ENCODE data around the gene ZDHHC12. TPM values are rescaled to one million over a fixed set of nuclear protein-coding genes. Genes with fewer than 3 reads are reported as not detected.

The ZDHHC12 gene
- total and polyA plus RNA-seq, 10 of the 15 experiments (the other 5 are each of a cell fraction or from before 2014, with no cell fraction given), result 0.95 to 146 (median 49.9) TPM

GRCh38 chr9:128684065-128684324 is 39.9 kb downstream of the ZDHHC12 start:
- in situ Hi-C loops (cut with MboI) (no loop called here), intact Hi-C loops (cut with micrococcal nuclease; ENCODE audit: unreplicated experiment) (loop anchor here (10.0 kb wide), 1 partner anchor 129 kb away; the partner anchor contains the start of gene SPTAN1)
- peak overlapping the region; percentile 96 for H3K9ac ChIP-seq (ENCODE audit: control insufficient read depth, insufficient read depth, low read length)
- ATAC-seq (peak; percentile 3), FAIRE-seq (no peak), DNase-seq (ENCODE audit: low read depth, low spot score) (no peak)
- no peaks in the 10 kb centered on the region for H3K27me3 ChIP-seq (replicated peaks in 1 of 2; ENCODE audit: control insufficient read depth in 2 of 2, insufficient read depth in 2 of 2, low read length in 1 of 2)
- H3K27ac ChIP-seq (ENCODE audit: control insufficient read depth, insufficient read depth), result peak overlapping the region; percentile 96
- H3K4me2 ChIP-seq (ENCODE audit: control insufficient read depth, insufficient read depth), result peak overlapping the region; percentile 80
- H3K4me1 ChIP-seq (ENCODE audit: control insufficient read depth, insufficient read depth, low read length), result peaks cover 13% of the 10 kb centered on the region; the same call in 1 of the 2 replicates
- H3K4me3 ChIP-seq, result peak overlapping the region; percentile 95
- POLR2A ChIA-PET, result interaction anchor here (0.6 to 2.1 kb wide), 20 partner anchors 8 to 264 kb away, joined by 3 to 33 read pairs (median 4); partner anchors contain the start of genes GLE1 and ZDHHC12
- WGBS (ENCODE audit: insufficient coverage, insufficient replicate concordance, low lambda C conversion rate, missing lambda C conversion rate), result 0% methylated on average over 3 of the region's 3 CpGs
- BruUV-seq (replicated peaks), result TSS peak; percentile 93
- H2AFZ ChIP-seq (ENCODE audit: control insufficient read depth, low read depth, low read length), result 0 out of 2 replicates have a peak overlapping the region, but pooled peaks have one; percentile 2
- SMC1A ChIA-PET (ENCODE audit: uncharacterized antibody, unreplicated experiment), result interaction anchor here (0.9 to 2.9 kb wide), 10 partner anchors 8 to 388 kb away, joined by 3 to 12 read pairs (median 4); partner anchors contain the start of gene SPOUT1
- no peaks in the 10 kb centered on the region for H3K9me3 ChIP-seq (replicated peaks; ENCODE audit: control insufficient read depth, insufficient read depth, low read length)
- RAD21 ChIA-PET (ENCODE audit: unreplicated experiment), result interaction anchor here (0.7 to 1.7 kb wide), 7 partner anchors 9 to 611 kb away, joined by 3 to 6 read pairs (median 4); partner anchors contain the start of genes SPTAN1 and ZDHHC12
- H3K79me2 ChIP-seq (ENCODE audit: control insufficient read depth, insufficient read depth, low read length), result peaks cover 73% of the 10 kb centered on the region
- no peaks in the 10 kb centered on the region for H4K20me1 ChIP-seq (ENCODE audit: control insufficient read depth, insufficient read depth)
- H3K36me3 ChIP-seq (ENCODE audit: control insufficient read depth in 2 of 2, insufficient read depth in 2 of 2, low read length in 1 of 2), result 0 out of 4 replicates have a peak, but pooled peaks cover 0 to 4% of the 10 kb centered on the region in 2 experiments
- CTCF ChIA-PET, result interaction anchor here (1.0 to 1.3 kb wide), 4 partner anchors 11 to 24 kb away, joined by 3 to 4 read pairs (median 4); partner anchors contain the start of gene PKN3
- TF ChIP-seq CHD2 (IDR thresholded peaks at IDR 0.05; ENCODE audit: borderline replicate concordance, low read depth, low read length) (0 out of 2 replicates have a peak, but pooled peaks have one; percentile 9), MLLT1 (IDR thresholded peaks at IDR 0.05) (no peak), HDAC6 (IDR thresholded peaks at IDR 0.05; ENCODE audit: unreplicated experiment) (peak; percentile 24), CBFB (IDR thresholded peaks at IDR 0.05; ENCODE audit: low read depth) (peak; percentile 69), TARDBP (IDR thresholded peaks at IDR 0.05; ENCODE audit: borderline replicate concordance) (0 out of 2 replicates have a peak, but pooled peaks have one; percentile 22), WRNIP1 (IDR thresholded peaks at IDR 0.05; ENCODE audit: borderline replicate concordance, low read depth, low read length) (no peak), SP1 (IDR thresholded peaks at IDR 0.05; ENCODE audit: low read depth, low read length) (no peak), ZNF687 (IDR thresholded peaks at IDR 0.05) (no peak), ZNF384 (IDR thresholded peaks at IDR 0.05; ENCODE audit: borderline replicate concordance, low read depth, low read length) (no peak), HSF1 (IDR thresholded peaks at IDR 0.05; ENCODE audit: low read depth, low read length) (no peak), ZNF24 (IDR thresholded peaks at IDR 0.05) (no peak), MEF2B (IDR thresholded peaks at IDR 0.05; ENCODE audit: partially characterized antibody, poor library complexity, severe bottlenecking) (no peak), CREM (IDR thresholded peaks at IDR 0.05; ENCODE audit: low read depth) (0 out of 2 replicates have a peak, but pooled peaks have one; percentile 4)
- TF ChIP-seq, protein P1, sequence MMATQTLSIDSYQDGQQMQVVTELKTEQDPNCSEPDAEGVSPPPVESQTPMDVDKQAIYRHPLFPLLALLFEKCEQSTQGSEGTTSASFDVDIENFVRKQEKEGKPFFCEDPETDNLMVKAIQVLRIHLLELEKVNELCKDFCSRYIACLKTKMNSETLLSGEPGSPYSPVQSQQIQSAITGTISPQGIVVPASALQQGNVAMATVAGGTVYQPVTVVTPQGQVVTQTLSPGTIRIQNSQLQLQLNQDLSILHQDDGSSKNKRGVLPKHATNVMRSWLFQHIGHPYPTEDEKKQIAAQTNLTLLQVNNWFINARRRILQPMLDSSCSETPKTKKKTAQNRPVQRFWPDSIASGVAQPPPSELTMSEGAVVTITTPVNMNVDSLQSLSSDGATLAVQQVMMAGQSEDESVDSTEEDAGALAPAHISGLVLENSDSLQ (IDR thresholded peaks at IDR 0.05), result no peak
- TF ChIP-seq, protein P2, sequence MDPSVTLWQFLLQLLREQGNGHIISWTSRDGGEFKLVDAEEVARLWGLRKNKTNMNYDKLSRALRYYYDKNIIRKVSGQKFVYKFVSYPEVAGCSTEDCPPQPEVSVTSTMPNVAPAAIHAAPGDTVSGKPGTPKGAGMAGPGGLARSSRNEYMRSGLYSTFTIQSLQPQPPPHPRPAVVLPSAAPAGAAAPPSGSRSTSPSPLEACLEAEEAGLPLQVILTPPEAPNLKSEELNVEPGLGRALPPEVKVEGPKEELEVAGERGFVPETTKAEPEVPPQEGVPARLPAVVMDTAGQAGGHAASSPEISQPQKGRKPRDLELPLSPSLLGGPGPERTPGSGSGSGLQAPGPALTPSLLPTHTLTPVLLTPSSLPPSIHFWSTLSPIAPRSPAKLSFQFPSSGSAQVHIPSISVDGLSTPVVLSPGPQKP (IDR thresholded peaks at IDR 0.05; ENCODE audit: low read depth, low read length), result 0 out of 2 replicates have a peak, but pooled peaks have one; percentile 0
